ENCODE results near the gene IMMP2L.

The IMMP2L gene

GRCh38 chr7:111192614-111193413 lies 369.5 kb downstream of the IMMP2L start:
- DNase-seq = no peak

GRCh38 chr7:111190804-111191203 lies 371.5 kb downstream of the IMMP2L start:
- DNase-seq = no peak

- DNase-seq = no peak
These were observed 377.3 kb downstream of the IMMP2L start for GRCh38 chr7:111184987-111185386.

- no peak for DNase-seq
These were observed 379.0 kb downstream of the IMMP2L start for GRCh38 chr7:111183321-111183720.

- no peak for DNase-seq
These were observed 382.0 kb downstream of the IMMP2L start for GRCh38 chr7:111180338-111180737.

GRCh38 chr7:111175908-111176441 lies 386.3 kb downstream of the IMMP2L start:
- no peak for DNase-seq

GRCh38 chr7:111174510-111174909 lies 387.8 kb downstream of the IMMP2L start:
- no peak for DNase-seq

GRCh38 chr7:111173990-111174389 lies 388.3 kb downstream of the IMMP2L start:
- no peak for DNase-seq

- DNase-seq = no peak
These were observed 388.8 kb downstream of the IMMP2L start for GRCh38 chr7:111173528-111173927.

GRCh38 chr7:111172564-111173257 lies 389.6 kb downstream of the IMMP2L start:
- DNase-seq = no peak

- DNase-seq = peak; percentile 92
These were observed 394.1 kb downstream of the IMMP2L start for GRCh38 chr7:111168182-111168581.

GRCh38 chr7:111164442-111164841 lies 397.9 kb downstream of the IMMP2L start:
- no peak for DNase-seq

GRCh38 chr7:111162692-111163091 lies 399.6 kb downstream of the IMMP2L start:
- DNase-seq = no peak

GRCh38 chr7:111160297-111160696 lies 402.0 kb downstream of the IMMP2L start:
- DNase-seq = no peak

- no peak for DNase-seq
These were observed 402.9 kb downstream of the IMMP2L start for GRCh38 chr7:111159426-111159825.

- DNase-seq = no peak
These were observed 411.6 kb downstream of the IMMP2L start for GRCh38 chr7:111150709-111151108.

GRCh38 chr7:111147708-111148533 lies 414.4 kb downstream of the IMMP2L start:
- no peak for DNase-seq

- DNase-seq = no peak
These were observed 416.2 kb downstream of the IMMP2L start for GRCh38 chr7:111146136-111146535.

GRCh38 chr7:111145472-111145871 lies 416.8 kb downstream of the IMMP2L start:
- no peak for DNase-seq

- no peak for DNase-seq
These were observed 422.0 kb downstream of the IMMP2L start for GRCh38 chr7:111140091-111140865.

- DNase-seq = no peak
These were observed 423.7 kb downstream of the IMMP2L start for GRCh38 chr7:111138586-111138985.

- DNase-seq = no peak
These were observed 424.1 kb downstream of the IMMP2L start for GRCh38 chr7:111138193-111138569.

All from NCI-H2171 (cell line).